HepG2 (cell line): ENCODE results near the gene RAB3C. TPM values are rescaled to one million over a fixed set of nuclear protein-coding genes. Genes with fewer than 3 reads are reported as not detected.

ENCODE experiments used
- ATAC-seq: fragments of 200-7000 bp; cut with Tn5 transposase; 3 replicates; pipeline ENCODE4 v1.9.1; 2020; ENCODE audit warnings: mild to moderate bottlenecking, moderate library complexity
- BruUV-seq: library from RNA; stranded (reverse); fragments of 400-500 nt; replicated peaks from 2 replicates; lab custom pipeline; 2021; lab: Mats Ljungman, UMichigan
- CTCF ChIA-PET: fragments of 300-600 bp; formaldehyde crosslinking; extraction: SDS; loops from one replicate; lab custom pipeline; 2021; ENCODE audit warnings: low total read pairs, inconsistent platforms, low intra/inter-chr PET ratio; lab: Yijun Ruan, JAX
- POLR2A ChIA-PET: fragments of 350-600 bp; sonication (Branson Sonifier 250); formaldehyde crosslinking; loops from one replicate; lab custom pipeline; 2020; ENCODE audit warnings: antibody characterized with exemption, inconsistent platforms; lab: Yijun Ruan, JAX
- DNase-seq: peaks from one replicate; pipeline ENCODE4 v3.0.0-alpha.2; 2015; ENCODE audit warnings: low spot score
- FAIRE-seq: peaks from 3 replicates; lab custom pipeline; 2011; peaks lifted over from hg19 to GRCh38; lab: Jason Lieb, UNC
- H2AFZ ChIP-seq: one replicate; pipeline ENCODE4 v1.6.1; 2011; ENCODE audit warnings: low read length, inconsistent platforms
- H3K27ac ChIP-seq: fragments of 300-600 bp; 3 replicates; pipeline ENCODE4 v1.8.0; 2011; ENCODE audit warnings: mixed run types, mild to moderate bottlenecking, mixed read lengths, low read length, inconsistent platforms; ENCODE audit not compliant: insufficient read depth; ENCODE audit errors: extremely low read length
- H3K27me3 ChIP-seq, 2 experiments: fragments of 200-600 bp in 1 of 2; 2 replicates in 1 of 2; 3 replicates in 1 of 2; pipeline versions ENCODE4 v1.6.0 to v1.8.0; 2011; ENCODE audit warnings: low read length in 2 of 2, mild to moderate bottlenecking in 2 of 2, moderate library complexity in 2 of 2, inconsistent platforms in 1 of 2; ENCODE audit not compliant: insufficient read depth in 2 of 2, control insufficient read depth in 1 of 2
- H3K36me3 ChIP-seq, 2 experiments: fragments of 200-600 bp in 1 of 2; replicated peaks in 1 of 2; 2 replicates in 1 of 2; 3 replicates in 1 of 2; pipeline versions ENCODE4 v1.5.1 to v1.8.0; 2011; ENCODE audit warnings: low read length in 2 of 2, inconsistent platforms in 1 of 2; ENCODE audit not compliant: insufficient read depth in 2 of 2, control insufficient read depth in 1 of 2
- H3K4me1 ChIP-seq: 2 replicates; pipeline ENCODE4 v1.5.1; 2012; ENCODE audit warnings: low read length, inconsistent platforms; ENCODE audit not compliant: insufficient read depth
- H3K4me2 ChIP-seq: 2 replicates; pipeline ENCODE4 v1.6.0; 2011; ENCODE audit warnings: low read depth, low read length, inconsistent platforms
- H3K4me3 ChIP-seq, 3 experiments: fragments of 200-600 bp in 1 of 3; sonication (generic), shearing (Covaris generic) in 1 of 3; replicated peaks in 1 of 3; 2 replicates each; pipeline ENCODE4 v1.5.1; 2011 to 2016; ENCODE audit warnings: low read length in 3 of 3, inconsistent platforms in 2 of 3, low read depth in 2 of 3, mild to moderate bottlenecking in 2 of 3, control low read depth in 1 of 3, mixed read lengths in 1 of 3; ENCODE audit not compliant: insufficient read depth in 1 of 3
- H3K79me2 ChIP-seq: one replicate; pipeline ENCODE4 v1.6.1; 2011; ENCODE audit warnings: low read length, inconsistent platforms; ENCODE audit not compliant: insufficient read depth
- H3K9ac ChIP-seq: 2 replicates; pipeline ENCODE4 v1.6.0; 2011; ENCODE audit warnings: mild to moderate bottlenecking, low read depth, low read length, inconsistent platforms; ENCODE audit not compliant: insufficient read depth
- H3K9me3 ChIP-seq: 2 replicates; pipeline ENCODE4 v1.5.1; 2012; ENCODE audit warnings: mild to moderate bottlenecking, low read length
- H4K20me1 ChIP-seq: 2 replicates; pipeline ENCODE4 v1.6.0; 2011; ENCODE audit warnings: inconsistent platforms, mild to moderate bottlenecking, low read length, moderate library complexity; ENCODE audit not compliant: insufficient read depth
- ATF7 ChIP-seq, 2 experiments: fragments of 450-650 bp in 1 of 2; sonication (generic) in 1 of 2; formaldehyde crosslinking in 1 of 2; IDR thresholded peaks; 2 replicates each; pipeline versions ENCODE4 v1.4.0 to v1.6.1; 2016 to 2020; ENCODE audit warnings: antibody characterized with exemption in 1 of 2, mild to moderate bottlenecking in 1 of 2, missing genetic modification reagents in 1 of 2
- CREB1 ChIP-seq, 2 experiments: fragments of 450-650 bp in 1 of 2; IDR thresholded peaks; 2 replicates each; pipeline ENCODE4 v1.6.1; 2016 to 2017; ENCODE audit warnings: control low read depth in 1 of 2, mild to moderate bottlenecking in 1 of 2, missing compliant biosample characterization in 1 of 2, missing genetic modification characterization in 1 of 2
- KLF11 ChIP-seq: IDR thresholded peaks from 2 replicates; pipeline ENCODE4 v1.6.1; 2016; ENCODE audit warnings: missing compliant biosample characterization
- PHF5A ChIP-seq: IDR thresholded peaks from one replicate; pipeline ENCODE4 v1.6.1; 2018; ENCODE audit warnings: low read depth, missing genetic modification reagents; ENCODE audit not compliant: unreplicated experiment
- SAP130 ChIP-seq: IDR thresholded peaks from 2 replicates; pipeline ENCODE4 v1.6.1; 2016; ENCODE audit warnings: low read depth
- SRSF1 ChIP-seq: fragments of 200-400 bp; formaldehyde crosslinking; optimal IDR thresholded peaks from 2 replicates; pipeline ENCODE3; 2017; ENCODE audit warnings: mild to moderate bottlenecking, low read depth, low read length, moderate library complexity
- ZNF598 ChIP-seq: sonication (generic); formaldehyde crosslinking; IDR thresholded peaks from 2 replicates; pipeline ENCODE4 v1.5.1; 2020; ENCODE audit warnings: mild to moderate bottlenecking, missing genetic modification reagents, borderline replicate concordance
- in situ Hi-C: cut with HindIII; loops from 2 replicates; pipeline ENCODE4 v1.10.0; 2017; ENCODE audit warnings: low pct_unique_long_range_greater_than_20kb; ENCODE audit not compliant: extremely low pct_ligation_motif_present
- intact Hi-C: fragments of 100-400 bp; cut with micrococcal nuclease; formaldehyde crosslinking; loops from one replicate; pipeline ENCODE4 v1.10.0; 2022; ENCODE audit not compliant: unreplicated experiment
- polyA plus RNA-seq, 8 experiments: library from polyadenylated mRNA; depleted of rRNA in 3 of 8; stranded (reverse) in 7 of 8; unstranded in 1 of 8; fragments of >200 nt; fragmentation: Illumina TruSeq in 4 of 8; extraction: Trizol in 4 of 8; gene quantifications; 2 replicates each; pipeline versions ENCODE4 v1.2.1 to v1.2.3, GENCODE V29; 2011 to 2016; ENCODE audit warnings: low read depth in 4 of 8, missing spikeins in 1 of 8, mixed read lengths in 1 of 8; ENCODE audit not compliant: insufficient read depth in 1 of 8
- total RNA-seq, 5 experiments: library from RNA; depleted of rRNA; stranded (reverse); fragments of >200 nt; fragmentation: Illumina TruSeq; extraction: Trizol; gene quantifications; 2 replicates each; pipeline ENCODE4 v1.2.3, GENCODE V29; 2016; ENCODE audit warnings: low read depth in 1 of 5
- TF ChIP-seq, protein P1 (sequence below): sonication (generic); formaldehyde crosslinking; IDR thresholded peaks from 2 replicates; pipeline ENCODE4 v1.9.0; 2021; ENCODE audit warnings: missing genetic modification reagents, borderline replicate concordance
- TF ChIP-seq, protein P2 (sequence below): sonication (generic); formaldehyde crosslinking; IDR thresholded peaks from 2 replicates; pipeline ENCODE4 v1.4.0; 2020; ENCODE audit warnings: missing genetic modification reagents
- TF ChIP-seq, protein P3 (sequence below): sonication (generic); formaldehyde crosslinking; conservative IDR thresholded peaks from 2 replicates; pipeline ENCODE4 v1.4.0; 2020; ENCODE audit warnings: missing genetic modification reagents

The RAB3C gene
- total and polyA plus RNA-seq, 2 of the 13 experiments (the other 11 are each of a cell fraction or from before 2014, with no cell fraction given), result not detected

- TF ChIP-seq, protein P1, sequence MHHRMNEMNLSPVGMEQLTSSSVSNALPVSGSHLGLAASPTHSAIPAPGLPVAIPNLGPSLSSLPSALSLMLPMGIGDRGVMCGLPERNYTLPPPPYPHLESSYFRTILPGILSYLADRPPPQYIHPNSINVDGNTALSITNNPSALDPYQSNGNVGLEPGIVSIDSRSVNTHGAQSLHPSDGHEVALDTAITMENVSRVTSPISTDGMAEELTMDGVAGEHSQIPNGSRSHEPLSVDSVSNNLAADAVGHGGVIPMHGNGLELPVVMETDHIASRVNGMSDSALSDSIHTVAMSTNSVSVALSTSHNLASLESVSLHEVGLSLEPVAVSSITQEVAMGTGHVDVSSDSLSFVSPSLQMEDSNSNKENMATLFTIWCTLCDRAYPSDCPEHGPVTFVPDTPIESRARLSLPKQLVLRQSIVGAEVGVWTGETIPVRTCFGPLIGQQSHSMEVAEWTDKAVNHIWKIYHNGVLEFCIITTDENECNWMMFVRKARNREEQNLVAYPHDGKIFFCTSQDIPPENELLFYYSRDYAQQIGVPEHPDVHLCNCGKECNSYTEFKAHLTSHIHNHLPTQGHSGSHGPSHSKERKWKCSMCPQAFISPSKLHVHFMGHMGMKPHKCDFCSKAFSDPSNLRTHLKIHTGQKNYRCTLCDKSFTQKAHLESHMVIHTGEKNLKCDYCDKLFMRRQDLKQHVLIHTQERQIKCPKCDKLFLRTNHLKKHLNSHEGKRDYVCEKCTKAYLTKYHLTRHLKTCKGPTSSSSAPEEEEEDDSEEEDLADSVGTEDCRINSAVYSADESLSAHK, result no peak
- TF ChIP-seq, protein P2, sequence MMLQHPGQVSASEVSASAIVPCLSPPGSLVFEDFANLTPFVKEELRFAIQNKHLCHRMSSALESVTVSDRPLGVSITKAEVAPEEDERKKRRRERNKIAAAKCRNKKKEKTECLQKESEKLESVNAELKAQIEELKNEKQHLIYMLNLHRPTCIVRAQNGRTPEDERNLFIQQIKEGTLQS (CRISPR knock-in tag), result no peak
- no peak for TF ChIP-seq SRSF1
- no peak for TF ChIP-seq PHF5A (CRISPR knock-in tag)
- no peak for TF ChIP-seq KLF11 (CRISPR knock-in tag)
- no peak for TF ChIP-seq SAP130 (CRISPR knock-in tag)
- TF ChIP-seq, protein P3, sequence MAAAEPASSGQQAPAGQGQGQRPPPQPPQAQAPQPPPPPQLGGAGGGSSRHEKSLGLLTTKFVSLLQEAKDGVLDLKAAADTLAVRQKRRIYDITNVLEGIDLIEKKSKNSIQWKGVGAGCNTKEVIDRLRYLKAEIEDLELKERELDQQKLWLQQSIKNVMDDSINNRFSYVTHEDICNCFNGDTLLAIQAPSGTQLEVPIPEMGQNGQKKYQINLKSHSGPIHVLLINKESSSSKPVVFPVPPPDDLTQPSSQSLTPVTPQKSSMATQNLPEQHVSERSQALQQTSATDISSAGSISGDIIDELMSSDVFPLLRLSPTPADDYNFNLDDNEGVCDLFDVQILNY (CRISPR knock-in tag), result no peak
- TF ChIP-seq, all 625 proteins: peak for 3
Measured at GRCh38 chr5:58761407-58761806, 178.5 kb downstream of the RAB3C start (continued).

DNA sequence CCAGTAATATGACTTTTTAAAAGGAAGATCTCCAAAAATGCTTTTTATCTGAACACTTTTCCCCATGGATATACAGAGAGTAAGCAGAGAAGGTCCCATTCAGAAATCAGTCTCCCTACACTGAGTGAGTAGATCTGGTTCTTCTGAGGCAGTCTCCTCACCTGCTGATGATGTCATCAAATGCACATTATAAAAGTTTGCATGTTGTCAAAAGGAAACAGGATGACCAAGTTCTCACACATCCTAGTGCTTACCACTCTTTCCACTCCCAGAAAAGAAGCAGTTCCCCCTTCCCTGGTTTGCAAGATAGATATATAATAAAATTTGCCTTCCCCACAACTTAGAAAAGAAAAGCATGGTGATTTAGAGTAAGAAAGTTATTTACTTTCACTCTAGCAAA is 180.5 kb downstream of the RAB3C start:
- no peaks in the 10 kb centered on the region for H3K4me1 ChIP-seq
- no TSS peak for BruUV-seq
- DNase-seq, result no peak

More for the DNA sequence above, 180.5 kb downstream of the RAB3C start:
- no peaks in the 10 kb centered on the region for H3K9me3 ChIP-seq
- POLR2A ChIA-PET, result no interaction called here
- no peaks in the 10 kb centered on the region for H3K79me2 ChIP-seq
- CTCF ChIA-PET, result no interaction called here
- no peaks in the 10 kb centered on the region for H4K20me1 ChIP-seq
- peak; percentile 90 for TF ChIP-seq ATF7 (IDR thresholded peaks at IDR 0.05)
- TF ChIP-seq ATF7 (CRISPR knock-in tag; IDR thresholded peaks at IDR 0.05), result no peak
- no peak for TF ChIP-seq ZNF598 (CRISPR knock-in tag)
- TF ChIP-seq CREB1 (IDR thresholded peaks at IDR 0.05), result peak; percentile 68
- TF ChIP-seq CREB1 (CRISPR knock-in tag; IDR thresholded peaks at IDR 0.05), result no peak
- in situ Hi-C loops (no loop called here), intact Hi-C loops (no loop called here)
- H3K4me3 ChIP-seq, result no peak overlapping the region
- H3K4me2 ChIP-seq, result no peak overlapping the region
- H3K36me3 ChIP-seq, result no peaks in the 10 kb centered on the region
- no peak overlapping the region for H3K27ac ChIP-seq
- no peaks in the 10 kb centered on the region for H3K27me3 ChIP-seq
- H2AFZ ChIP-seq, result no peak overlapping the region
- no peak overlapping the region for H3K9ac ChIP-seq
- FAIRE-seq (no peak), ATAC-seq (no peak)
